CD4-positive, alpha-beta T cell (primary cell): ENCODE results near the gene ELF4. TPM values are rescaled to one million over a fixed set of nuclear protein-coding genes. Genes with fewer than 3 reads are reported as not detected.

Experiments
- ATAC-seq: fragments of 200-7000 bp; cut with Tn5 transposase; one replicate; pipeline ENCODE4 v1.10.0; 2022; ENCODE audit warnings: mild to moderate bottlenecking; ENCODE audit not compliant: poor library complexity
- CTCF ChIA-PET: fragments of 350-600 bp; sonication (Branson Sonifier 250); formaldehyde crosslinking; loops from one replicate; lab custom pipeline; 2021; ENCODE audit warnings: antibody characterized with exemption, inconsistent platforms; lab: Charles Lee
- POLR2A ChIA-PET: fragments of 350-600 bp; sonication (Branson Sonifier 250); formaldehyde crosslinking; loops from one replicate; lab custom pipeline; 2021; ENCODE audit warnings: antibody characterized with exemption, inconsistent platforms; lab: Charles Lee
- DNase-seq, 14 experiments: peaks; one replicate each; pipeline ENCODE4 v3.0.0-alpha.2; 2013 to 2020; ENCODE audit warnings: mixed read lengths in 2 of 14
- H3K27ac ChIP-seq, 2 donors: one replicate each; pipeline versions ENCODE4 v1.5.1 to v1.7.0; 2013; ENCODE audit warnings: low read length in 2 of 2, low read depth in 1 of 2, mild to moderate bottlenecking in 1 of 2
- H3K27me3 ChIP-seq, 2 experiments: 1 replicate in 1 of 2; 2 replicates in 1 of 2; pipeline versions ENCODE4 v1.6.1 to v1.7.0; 2013; ENCODE audit warnings: low read length in 2 of 2, control low read depth in 1 of 2, mild to moderate bottlenecking in 1 of 2, moderate library complexity in 1 of 2; ENCODE audit not compliant: insufficient read depth in 2 of 2, control insufficient read depth in 1 of 2
- H3K36me3 ChIP-seq: one replicate; pipeline ENCODE4 v1.6.1; 2013; ENCODE audit warnings: low read length, control low read depth; ENCODE audit not compliant: insufficient read depth
- H3K4me1 ChIP-seq: one replicate; pipeline ENCODE4 v1.6.1; 2013; ENCODE audit warnings: low read length, control low read depth; ENCODE audit not compliant: insufficient read depth
- H3K4me3 ChIP-seq: one replicate; pipeline ENCODE4 v1.5.1; 2013; ENCODE audit warnings: mild to moderate bottlenecking, low read length, moderate library complexity
- H3K9me3 ChIP-seq, 2 experiments: 1 replicate in 1 of 2; 2 replicates in 1 of 2; pipeline versions ENCODE4 v1.6.1 to v1.7.0; 2013; ENCODE audit warnings: low read length in 2 of 2, mild to moderate bottlenecking in 2 of 2, control low read depth in 1 of 2, moderate library complexity in 1 of 2; ENCODE audit not compliant: control insufficient read depth in 1 of 2, insufficient read depth in 1 of 2
- H3K27ac Mint-ChIP-seq: one replicate; pipeline ENCODE4 v1.8.0; 2020; ENCODE audit warnings: mixed read lengths
- H3K27me3 Mint-ChIP-seq: one replicate; pipeline ENCODE4 v1.8.0; 2021; ENCODE audit warnings: mixed read lengths
- H3K36me3 Mint-ChIP-seq: one replicate; pipeline ENCODE4 v1.8.0; 2021; ENCODE audit warnings: low read depth, mixed read lengths
- H3K4me1 Mint-ChIP-seq: one replicate; pipeline ENCODE4 v1.8.0; 2021; ENCODE audit warnings: low read depth, mixed read lengths
- H3K4me3 Mint-ChIP-seq: one replicate; pipeline ENCODE4 v1.8.0; 2020; ENCODE audit warnings: mild to moderate bottlenecking, mixed read lengths
- H3K9me3 Mint-ChIP-seq: one replicate; pipeline ENCODE4 v1.8.0; 2020; ENCODE audit warnings: mixed read lengths
- CTCF ChIP-seq: fragments of 200-600 bp; IDR thresholded peaks from one replicate; pipeline ENCODE4 v1.8.0; 2022; ENCODE audit warnings: antibody characterized with exemption, mild to moderate bottlenecking
- intact Hi-C, 2 experiments: fragments of 100-400 bp; cut with DNase I in 1 of 2; cut with micrococcal nuclease in 1 of 2; formaldehyde crosslinking; loops; one replicate each; pipeline versions ENCODE4 v1.15.1 to v1.9.0; 2023 to 2025; cut with DNase I, micrococcal nuclease
- total RNA-seq, 174 experiments: library from RNA in 2 of 174; stranded (reverse) in 2 of 174; gene quantifications; one replicate each; pipeline ENCODE4 v1.2.3 and lab custom pipeline; 2021 to 2026

ELF4 gene
- total RNA-seq, 2 experiments from 2014 or later = 17.3 to 17.4 TPM

GRCh38 chrX:130030826-130031225 is 79.5 kb downstream of the ELF4 start:
- TF ChIP-seq CTCF = no peak
- Mint-ChIP-seq H3K4me1 (peaks cover 4% of the 10 kb centered on the region), H3K36me3 (peaks cover 35% of the 10 kb centered on the region), H3K4me3 (no peak overlapping the region), H3K27ac (no peak overlapping the region), H3K9me3 (no peaks in the 10 kb centered on the region), H3K27me3 (no peaks in the 10 kb centered on the region)
- Histone ChIP-seq H3K36me3 (peaks cover 53% of the 10 kb centered on the region), H3K9me3 (no peaks in the 10 kb centered on the region), H3K4me1 (no peaks in the 10 kb centered on the region), H3K4me3 (no peak overlapping the region), H3K27me3 (no peaks in the 10 kb centered on the region), H3K27ac (no peak overlapping the region)
- ChIA-PET CTCF (no interaction called here), POLR2A (no interaction called here)
- DNase-seq (no peak), ATAC-seq (no peak)
- intact Hi-C loops = no loop called here

GRCh38 chrX:130028196-130028595 is 82.1 kb downstream of the ELF4 start:
- CTCF ChIA-PET = interaction anchor here (1.0 to 4.3 kb wide), 4 partner anchors 10 to 102 kb away, joined by 3 to 36 read pairs (median 4); no protein-coding TSS in a partner anchor
- no peaks in the 10 kb centered on the region for H3K9me3 Mint-ChIP-seq

GRCh38 chrX:130027569-130027968 is 82.7 kb downstream of the ELF4 start:
- Mint-ChIP-seq H3K27me3 (no peaks in the 10 kb centered on the region), H3K9me3 (no peaks in the 10 kb centered on the region), H3K4me1 (peaks cover 17% of the 10 kb centered on the region), H3K4me3 (no peak overlapping the region), H3K27ac (no peak overlapping the region), H3K36me3 (peaks cover 47% of the 10 kb centered on the region)
- POLR2A ChIA-PET = interaction anchor here (1.3 to 1.6 kb wide), 3 partner anchors 33 to 102 kb away, joined by 3 to 5 read pairs (median 4); no protein-coding TSS in a partner anchor
- ATAC-seq (no peak), DNase-seq (no peak)
- TF ChIP-seq CTCF = no peak
- intact Hi-C loops = loop anchor here (10.0 kb wide), 1 partner anchor 423 kb away; no protein-coding TSS in a partner anchor
- H3K27ac ChIP-seq = no peak overlapping the region
- H3K4me1 ChIP-seq = peaks cover 12% of the 10 kb centered on the region
- CTCF ChIA-PET = interaction anchor here (1.0 to 4.3 kb wide), 4 partner anchors 11 to 102 kb away, joined by 3 to 36 read pairs (median 4); no protein-coding TSS in a partner anchor
- no peaks in the 10 kb centered on the region for H3K9me3 ChIP-seq
- no peaks in the 10 kb centered on the region for H3K27me3 ChIP-seq
- peaks cover 51% of the 10 kb centered on the region for H3K36me3 ChIP-seq
- no peak overlapping the region for H3K4me3 ChIP-seq

More at GRCh38 chrX:130028196-130028595, 82.1 kb downstream of the ELF4 start:
- TF ChIP-seq CTCF = peak; percentile 72
- Mint-ChIP-seq H3K27me3 (no peaks in the 10 kb centered on the region), H3K4me3 (no peak overlapping the region), H3K4me1 (peaks cover 17% of the 10 kb centered on the region), H3K36me3 (peaks cover 43% of the 10 kb centered on the region), H3K27ac (no peak overlapping the region)
- H3K4me1 ChIP-seq = peaks cover 12% of the 10 kb centered on the region
- H3K9me3 ChIP-seq = no peaks in the 10 kb centered on the region
- intact Hi-C loops = loop anchor here (1.0 to 10.0 kb wide), 2 partner anchors 103 to 423 kb away; no protein-coding TSS in a partner anchor
- ATAC-seq (no peak), DNase-seq (peak; percentile 21 to 69 (median 38))
- no peaks in the 10 kb centered on the region for H3K27me3 ChIP-seq
- peaks cover 46% of the 10 kb centered on the region for H3K36me3 ChIP-seq
- no peak overlapping the region for H3K4me3 ChIP-seq
- no peak overlapping the region for H3K27ac ChIP-seq
- POLR2A ChIA-PET = interaction anchor here (1.3 to 1.6 kb wide), 3 partner anchors 33 to 102 kb away, joined by 3 to 5 read pairs (median 4); no protein-coding TSS in a partner anchor
